Smooth muscle cell (in vitro differentiated cells): ENCODE data around the gene MAX. TPM values are rescaled to one million over a fixed set of nuclear protein-coding genes. Genes with fewer than 3 reads are reported as not detected.

Experiments used
- DNase-seq: peaks from one replicate; lab custom pipeline; 2025; ENCODE audit not compliant: unreplicated experiment; lab: John Stamatoyannopoulos, UW
- H2AFZ ChIP-seq: fragments of 200-600 bp; sonication (generic); 2 replicates; pipeline ENCODE4 v1.6.0; 2016; ENCODE audit warnings: antibody characterized with exemption, low read depth, mild to moderate bottlenecking
- H3F3A ChIP-seq: fragments of 200-600 bp; sonication (generic); 2 replicates; pipeline ENCODE4 v1.6.0; 2017; ENCODE audit warnings: antibody characterized with exemption, low read depth
- H3K27ac ChIP-seq: fragments of 200-600 bp; sonication (generic); 2 replicates; pipeline ENCODE4 v1.5.1; 2016; ENCODE audit warnings: low read depth, mild to moderate bottlenecking
- H3K27me3 ChIP-seq: fragments of 200-600 bp; sonication (generic); 2 replicates; pipeline ENCODE4 v1.6.1; 2016; ENCODE audit warnings: low read depth, mild to moderate bottlenecking
- H3K36me3 ChIP-seq: fragments of 200-600 bp; sonication (generic); 2 replicates; pipeline ENCODE4 v1.5.1; 2016; ENCODE audit warnings: low read depth
- H3K4me1 ChIP-seq: fragments of 200-600 bp; sonication (generic); 2 replicates; pipeline ENCODE4 v1.5.1; 2016; ENCODE audit warnings: low read depth
- H3K4me2 ChIP-seq: fragments of 200-600 bp; sonication (generic); 2 replicates; pipeline ENCODE4 v1.6.0; 2016; ENCODE audit warnings: mild to moderate bottlenecking
- H3K4me3 ChIP-seq: fragments of 200-600 bp; sonication (generic); 2 replicates; pipeline ENCODE4 v1.5.1; 2016; ENCODE audit warnings: mild to moderate bottlenecking
- H3K79me2 ChIP-seq: fragments of 200-600 bp; sonication (generic); 2 replicates; pipeline ENCODE4 v1.6.0; 2016; ENCODE audit warnings: low read depth, mild to moderate bottlenecking
- H3K9ac ChIP-seq: fragments of 200-600 bp; sonication (generic); 2 replicates; pipeline ENCODE4 v1.6.0; 2016; ENCODE audit warnings: low read depth
- H3K9me3 ChIP-seq: fragments of 200-600 bp; sonication (generic); replicated peaks from 2 replicates; pipeline ENCODE4 v1.5.1; 2016; ENCODE audit warnings: low read depth
- H4K20me1 ChIP-seq: fragments of 200-600 bp; sonication (generic); 2 replicates; pipeline ENCODE4 v1.6.0; 2016; ENCODE audit warnings: low read depth
- WGBS: methylation state at CpG from one replicate; pipeline ENCODE4 v1.1.7; 2016; ENCODE audit warnings: low lambda C conversion rate; 5-methylcytosine and 5-hydroxymethylcytosine counted together
- polyA plus RNA-seq: library from polyadenylated mRNA; unstranded; fragments of >200 nt; fragmentation: Nextera tagmentation; extraction: Ambion mirVana; gene quantifications from 2 replicates; pipeline ENCODE4 v1.2.1, GENCODE V29; 2016
- total RNA-seq: library from RNA; depleted of rRNA; stranded (reverse); fragments of >200 nt; gene quantifications from 2 replicates; pipeline ENCODE4 v1.2.3, GENCODE V29; 2014
- TF ChIP-seq, protein P1 (sequence below): fragments of 200-600 bp; sonication (generic); IDR thresholded peaks from 2 replicates; pipeline ENCODE4 v1.5.1; 2017; ENCODE audit warnings: borderline replicate concordance, mild to moderate bottlenecking, antibody characterized with exemption; ENCODE audit not compliant: insufficient read depth, poor library complexity, severe bottlenecking

MAX gene
- total and polyA plus RNA-seq, 2 experiments from 2014 or later: 30.1 to 37.5 TPM

DNA sequence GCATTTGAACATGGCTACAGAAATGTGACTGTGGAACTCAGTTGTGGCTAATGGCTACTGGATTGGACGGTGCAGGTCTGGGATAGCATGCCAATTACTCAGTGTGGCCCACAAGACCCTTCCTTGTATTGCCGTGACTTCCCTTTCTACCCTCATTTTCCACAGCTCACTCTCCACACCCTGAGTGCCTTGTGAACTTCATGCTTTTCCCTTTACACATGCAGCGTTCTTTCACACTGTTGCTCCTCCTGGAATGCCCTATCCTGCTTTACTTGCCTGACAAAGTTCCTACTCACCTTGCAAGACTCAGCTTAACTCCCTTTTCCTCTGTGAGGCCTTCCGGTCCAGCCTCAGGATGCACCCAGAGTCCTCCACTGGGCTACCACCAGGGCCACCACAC lies 46.8 kb upstream of the MAX start:
- Histone ChIP-seq H3K27me3 (no peaks in the 10 kb centered on the region), H3K4me3 (no peak overlapping the region), H3K27ac (no peak overlapping the region), H3F3A (no peaks in the 10 kb centered on the region), H3K79me2 (no peaks in the 10 kb centered on the region), H3K4me1 (no peaks in the 10 kb centered on the region), H3K9ac (no peak overlapping the region), H2AFZ (no peak overlapping the region), H3K4me2 (no peak overlapping the region), H4K20me1 (no peaks in the 10 kb centered on the region), H3K9me3 (no peaks in the 10 kb centered on the region), H3K36me3 (no peaks in the 10 kb centered on the region)
- TF ChIP-seq, protein P1, sequence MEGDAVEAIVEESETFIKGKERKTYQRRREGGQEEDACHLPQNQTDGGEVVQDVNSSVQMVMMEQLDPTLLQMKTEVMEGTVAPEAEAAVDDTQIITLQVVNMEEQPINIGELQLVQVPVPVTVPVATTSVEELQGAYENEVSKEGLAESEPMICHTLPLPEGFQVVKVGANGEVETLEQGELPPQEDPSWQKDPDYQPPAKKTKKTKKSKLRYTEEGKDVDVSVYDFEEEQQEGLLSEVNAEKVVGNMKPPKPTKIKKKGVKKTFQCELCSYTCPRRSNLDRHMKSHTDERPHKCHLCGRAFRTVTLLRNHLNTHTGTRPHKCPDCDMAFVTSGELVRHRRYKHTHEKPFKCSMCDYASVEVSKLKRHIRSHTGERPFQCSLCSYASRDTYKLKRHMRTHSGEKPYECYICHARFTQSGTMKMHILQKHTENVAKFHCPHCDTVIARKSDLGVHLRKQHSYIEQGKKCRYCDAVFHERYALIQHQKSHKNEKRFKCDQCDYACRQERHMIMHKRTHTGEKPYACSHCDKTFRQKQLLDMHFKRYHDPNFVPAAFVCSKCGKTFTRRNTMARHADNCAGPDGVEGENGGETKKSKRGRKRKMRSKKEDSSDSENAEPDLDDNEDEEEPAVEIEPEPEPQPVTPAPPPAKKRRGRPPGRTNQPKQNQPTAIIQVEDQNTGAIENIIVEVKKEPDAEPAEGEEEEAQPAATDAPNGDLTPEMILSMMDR: no peak
- 93% methylated on average over 4 of the region's 4 CpGs for WGBS
- no peak for DNase-seq

DNA sequence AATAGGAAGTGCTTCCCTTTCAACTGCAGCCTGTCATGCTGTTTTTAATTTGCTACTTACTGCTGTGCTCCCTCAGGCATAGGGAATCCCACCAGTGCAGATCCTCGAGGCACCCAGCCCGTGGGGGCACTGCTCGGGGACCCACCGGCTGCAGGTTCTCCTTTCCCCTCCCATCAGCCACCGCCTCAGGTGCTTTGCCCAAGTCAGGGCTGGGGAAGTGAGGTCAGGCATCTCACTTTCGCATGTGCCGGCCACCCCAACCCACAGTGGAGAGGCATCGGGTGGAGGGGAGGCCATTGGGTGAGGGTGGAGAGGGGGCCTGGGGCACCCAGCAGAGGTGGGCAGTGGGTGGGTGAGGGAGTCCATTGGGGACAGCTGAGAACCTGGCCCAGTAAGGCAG lies 41.9 kb upstream of the MAX start:
- no peak overlapping the region for H3K4me3 ChIP-seq
- DNase-seq: no peak
- 95% methylated on average over 8 of the region's 8 CpGs for WGBS

DNA sequence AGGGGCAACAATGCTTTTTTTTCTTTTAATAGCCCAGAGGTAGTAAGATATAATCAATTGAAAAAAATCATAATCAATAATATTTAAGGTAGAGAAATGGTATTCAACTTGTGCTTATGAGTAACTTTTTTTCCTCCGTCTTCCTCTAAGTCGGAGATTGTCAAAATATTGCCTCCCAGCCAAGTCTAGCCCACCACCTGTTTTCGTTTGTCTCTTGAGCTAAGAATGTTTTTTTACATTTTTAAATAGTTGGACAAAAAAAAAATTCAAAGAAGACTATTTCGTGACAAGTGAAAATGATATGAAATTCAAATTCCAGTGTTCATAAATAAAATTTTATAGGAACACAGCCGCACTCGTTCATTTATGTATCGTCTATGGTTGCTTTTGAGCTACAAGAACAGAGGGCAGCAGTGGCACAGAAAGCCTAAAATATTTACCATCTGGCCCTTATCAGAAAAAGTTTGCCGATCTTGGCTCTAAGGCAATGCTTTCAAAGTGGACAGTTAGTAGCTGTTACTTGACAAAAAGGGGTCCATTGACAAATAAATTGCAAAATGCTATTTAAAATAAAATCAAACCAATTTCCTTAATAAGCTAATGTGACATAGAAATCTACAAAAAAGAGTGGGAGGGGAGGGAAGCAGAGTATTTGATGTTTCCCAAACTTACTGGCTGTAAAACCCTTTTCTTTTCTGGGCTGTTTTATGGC lies 40.8 kb upstream of the MAX start:
- H3K4me1 ChIP-seq: peaks cover 5% of the 10 kb centered on the region
- no peaks in the 10 kb centered on the region for H3K36me3 ChIP-seq
- no peaks in the 10 kb centered on the region for H3K27me3 ChIP-seq
- H3K79me2 ChIP-seq: no peaks in the 10 kb centered on the region
- peaks cover 6% of the 10 kb centered on the region for H3F3A ChIP-seq
- no peak overlapping the region for H2AFZ ChIP-seq
- TF ChIP-seq, protein P1: no peak
- H3K27ac ChIP-seq: no peak overlapping the region
- no peaks in the 10 kb centered on the region for H3K9me3 ChIP-seq
- no peak for DNase-seq
- H3K4me2 ChIP-seq: no peak overlapping the region
- H3K9ac ChIP-seq: no peak overlapping the region
- 79% methylated on average over 8 of the region's 8 CpGs for WGBS
- no peaks in the 10 kb centered on the region for H4K20me1 ChIP-seq
- H3K4me3 ChIP-seq: no peak overlapping the region

More for the DNA sequence above, 41.9 kb upstream of the MAX start:
- Histone ChIP-seq H3F3A (peaks cover 6% of the 10 kb centered on the region), H3K27me3 (no peaks in the 10 kb centered on the region), H3K9ac (no peak overlapping the region), H3K36me3 (no peaks in the 10 kb centered on the region), H3K9me3 (no peaks in the 10 kb centered on the region), H2AFZ (no peak overlapping the region), H3K27ac (no peak overlapping the region), H3K4me1 (peaks cover 5% of the 10 kb centered on the region), H3K4me2 (no peak overlapping the region), H3K79me2 (no peaks in the 10 kb centered on the region), H4K20me1 (no peaks in the 10 kb centered on the region)
- TF ChIP-seq, protein P1: no peak

DNA sequence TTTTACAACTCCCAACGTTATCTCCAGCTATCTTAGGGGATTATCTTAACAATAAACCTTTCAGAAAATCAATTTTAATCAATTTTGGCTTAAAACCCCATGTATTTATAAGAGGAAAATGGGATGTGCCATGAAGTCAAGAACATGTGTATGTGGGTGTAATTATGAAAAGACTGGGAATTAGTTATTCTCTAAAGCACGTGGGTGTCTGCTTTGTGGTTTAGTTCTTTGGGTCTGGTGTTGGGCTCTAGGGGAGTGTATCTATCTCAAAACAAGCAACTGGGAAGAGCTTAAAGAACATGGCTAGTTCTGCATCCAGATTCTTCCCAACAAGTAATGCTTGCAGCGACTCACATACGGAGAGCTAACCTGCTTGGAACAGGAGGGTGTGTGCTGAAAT lies 40.1 kb upstream of the MAX start:
- Histone ChIP-seq H3K4me2 (peak overlapping the region; percentile 25), H3K79me2 (no peaks in the 10 kb centered on the region)
- WGBS: 39% methylated on average over 4 of the region's 4 CpGs

More for the DNA sequence above, 40.1 kb upstream of the MAX start:
- peaks cover 10% of the 10 kb centered on the region for H3F3A ChIP-seq
- H2AFZ ChIP-seq: no peak overlapping the region
- H3K4me3 ChIP-seq: no peak overlapping the region
- H3K36me3 ChIP-seq: no peaks in the 10 kb centered on the region
- TF ChIP-seq, protein P1: no peak
- no peaks in the 10 kb centered on the region for H3K9me3 ChIP-seq
- no peaks in the 10 kb centered on the region for H3K27me3 ChIP-seq
- peaks cover 5% of the 10 kb centered on the region for H3K4me1 ChIP-seq
- DNase-seq: no peak
- H4K20me1 ChIP-seq: no peaks in the 10 kb centered on the region
- H3K27ac ChIP-seq: no peak overlapping the region
- no peak overlapping the region for H3K9ac ChIP-seq
